Suppressor macrophage treated with lipopolysaccharide for 4 hours (primary cell): Measurements from ENCODE around the gene CAP1.

Source experiments
- DNase-seq: peaks from one replicate; pipeline ENCODE4 v3.0.0-alpha.2; 2020

CAP1 gene

DNA sequence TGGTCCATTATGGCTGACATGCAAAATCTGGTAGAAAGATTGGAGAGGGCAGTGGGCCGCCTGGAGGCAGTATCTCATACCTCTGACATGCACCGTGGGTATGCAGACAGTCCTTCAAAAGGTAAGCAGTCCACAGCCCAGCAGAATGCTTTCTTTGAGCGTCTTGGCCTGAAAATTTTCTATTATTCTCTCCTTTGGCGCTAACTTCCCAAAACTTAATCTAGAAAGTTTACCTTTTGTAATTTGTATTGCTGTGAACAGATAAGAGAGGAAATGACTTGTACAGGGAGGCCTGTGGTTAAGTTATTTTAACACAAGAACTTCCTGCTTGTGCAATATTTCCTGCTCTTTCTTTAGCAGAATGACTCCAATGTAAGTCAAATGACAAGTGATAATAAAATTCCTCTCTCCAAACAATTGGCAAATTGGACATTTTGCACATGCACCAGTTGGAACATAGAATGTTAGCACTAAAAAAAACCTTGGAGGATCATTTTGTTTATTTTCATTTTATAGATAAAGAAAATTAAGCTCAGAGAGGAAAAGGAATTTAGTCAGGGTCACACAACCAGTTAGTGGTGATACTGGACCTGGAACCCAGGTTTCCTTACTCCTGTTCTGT lies 18.9 kb downstream of the CAP1 start:
- DNase-seq = peak; percentile 75

GRCh38 chr1:40059960-40060750 lies 19.6 kb downstream of the CAP1 start:
- DNase-seq = peak; percentile 37

DNA sequence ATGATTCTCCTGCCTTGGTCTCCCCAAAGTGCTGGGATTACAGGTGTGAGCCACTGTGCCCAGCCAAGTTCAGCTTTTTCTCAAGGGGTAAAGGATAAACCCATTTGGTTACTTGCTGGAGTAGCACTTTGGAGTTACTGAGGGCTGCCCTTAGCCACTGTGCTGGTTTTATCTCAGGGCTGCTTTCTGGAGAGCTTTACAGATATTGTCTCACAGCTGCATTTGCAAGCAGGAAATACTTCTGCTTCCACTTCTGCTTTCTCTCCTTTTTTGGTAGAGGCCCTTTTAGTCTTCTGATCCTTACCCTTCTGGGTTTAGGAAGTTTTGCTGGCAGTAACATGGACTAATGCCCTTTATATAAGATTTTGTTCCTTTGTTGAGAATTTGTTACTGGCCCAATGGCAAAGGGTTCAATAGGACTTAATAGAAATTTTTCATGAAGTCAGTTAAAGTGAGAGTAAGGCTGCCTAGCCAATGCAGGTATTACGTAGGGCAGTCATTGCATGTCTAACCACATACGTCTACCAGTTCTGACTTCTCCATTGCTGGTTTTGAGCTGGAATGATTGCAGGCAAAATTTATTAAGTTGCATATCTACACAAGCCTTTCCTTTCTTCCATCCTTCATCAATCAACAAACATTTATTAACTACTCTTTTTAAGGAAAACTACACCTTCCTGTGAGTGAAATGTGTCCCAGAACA lies 24.4 kb downstream of the CAP1 start:
- DNase-seq = peak; percentile 72

- DNase-seq = no peak
These were observed 26.5 kb downstream of the CAP1 start for GRCh38 chr1:40067023-40067422.

- DNase-seq = peak; percentile 75
These were observed 27.3 kb downstream of the CAP1 start for GRCh38 chr1:40067851-40068250.

- no peak for DNase-seq
These were observed 31.6 kb downstream of the CAP1 start for GRCh38 chr1:40072142-40072541.

DNA sequence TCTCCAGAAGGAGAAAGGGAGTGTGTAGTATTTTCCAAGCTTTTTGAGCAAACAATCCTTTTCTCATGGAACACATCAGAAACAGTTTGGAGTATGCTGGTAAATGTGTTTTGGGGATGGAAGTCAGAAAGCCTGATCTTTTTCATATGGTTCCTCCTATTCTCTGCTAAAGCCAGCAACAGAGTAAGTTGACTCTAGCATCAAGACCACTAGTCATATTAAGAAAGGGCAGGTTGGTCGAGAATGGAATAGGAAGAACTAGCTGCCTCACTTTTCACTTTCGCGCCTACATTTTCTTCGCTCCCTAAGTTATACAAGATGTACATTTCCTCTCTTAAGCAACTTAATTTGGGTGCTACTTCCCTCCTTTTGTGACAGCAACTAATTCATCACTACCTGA lies 32.5 kb downstream of the CAP1 start:
- DNase-seq = no peak

DNA sequence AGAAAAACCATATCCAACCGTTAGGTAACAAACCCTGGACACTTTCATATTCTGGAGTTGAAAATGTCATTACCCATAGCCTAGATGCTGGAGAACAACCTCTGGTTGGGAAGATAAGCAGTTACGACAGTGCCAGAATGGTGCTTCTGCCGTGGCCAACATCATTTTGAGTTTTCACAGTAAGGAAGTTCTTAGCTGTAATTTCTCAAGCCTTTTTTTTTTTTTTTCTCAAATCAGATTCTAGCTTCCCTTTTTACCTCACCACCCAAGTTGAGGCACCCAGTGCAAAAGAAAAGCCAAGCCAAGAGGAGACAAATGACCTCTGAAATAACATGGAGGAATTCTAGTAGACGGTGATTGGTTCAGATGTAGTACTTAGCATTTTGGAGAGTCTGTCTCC lies 34.7 kb downstream of the CAP1 start:
- peak; percentile 40 for DNase-seq

- peak; percentile 89 for DNase-seq
These were observed 36.4 kb downstream of the CAP1 start for GRCh38 chr1:40076895-40077312.

GRCh38 chr1:40078512-40079333 lies 38.2 kb downstream of the CAP1 start:
- peak; percentile 80 for DNase-seq

- DNase-seq = peak; percentile 61
These were observed 39.4 kb downstream of the CAP1 start for GRCh38 chr1:40079774-40080400.

GRCh38 chr1:40081871-40082270 lies 41.3 kb downstream of the CAP1 start:
- no peak for DNase-seq

DNA sequence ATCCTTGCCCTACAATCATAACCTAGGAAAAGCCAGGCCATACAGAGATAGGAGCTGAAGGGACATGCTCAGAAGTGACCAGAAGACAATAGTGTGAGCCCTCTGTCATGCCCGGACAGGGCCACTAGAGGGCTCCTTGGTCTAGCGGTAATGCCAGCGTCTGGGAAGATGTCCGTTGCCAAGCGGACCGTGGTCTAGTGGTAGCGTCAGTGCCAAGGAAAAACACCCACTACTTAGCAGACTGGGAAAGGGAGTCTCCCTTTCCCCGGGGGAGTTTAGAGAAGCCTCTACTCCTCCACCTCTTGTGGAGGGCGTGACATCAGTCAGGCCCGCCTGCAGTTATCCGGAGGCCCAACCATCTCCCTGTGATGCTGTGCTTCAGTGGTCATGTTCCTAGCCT lies 44.2 kb downstream of the CAP1 start:
- DNase-seq = peak; percentile 64

DNA sequence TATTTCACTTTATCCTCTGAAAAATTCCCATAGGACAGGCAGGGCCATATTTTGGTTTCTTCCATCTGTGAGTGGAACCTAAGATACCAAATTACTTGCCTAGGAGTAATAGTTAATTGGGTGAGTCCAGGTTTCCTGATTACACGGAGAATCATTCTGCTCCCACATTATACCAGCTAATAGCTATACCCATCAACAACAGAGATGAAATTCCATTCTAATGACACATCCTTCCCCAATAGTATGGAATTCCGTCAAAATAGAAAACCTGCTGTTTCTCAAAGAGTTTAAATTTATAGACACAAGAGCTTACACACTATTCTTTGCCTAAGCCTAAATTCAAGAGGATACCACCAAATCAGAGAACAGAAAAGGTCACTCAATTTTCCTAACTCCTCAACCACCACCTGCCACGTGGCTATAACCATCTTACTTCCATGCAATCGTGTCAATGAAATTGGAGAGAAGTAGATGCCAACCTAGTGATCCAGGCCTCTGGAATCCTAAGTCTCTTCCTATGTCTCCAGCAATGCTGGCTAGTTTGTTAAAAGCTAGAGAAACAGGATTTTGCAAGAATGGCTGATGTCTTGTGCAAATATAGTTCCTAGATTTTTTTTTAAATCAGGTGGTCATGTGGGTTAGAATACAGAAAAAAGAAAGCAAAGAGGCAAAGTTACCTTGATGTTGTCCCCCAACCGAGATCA lies 50.3 kb downstream of the CAP1 start:
- DNase-seq = no peak

GRCh38 chr1:40092241-40092640 lies 51.7 kb downstream of the CAP1 start:
- DNase-seq = no peak

GRCh38 chr1:40092706-40093639 lies 52.4 kb downstream of the CAP1 start:
- DNase-seq = no peak

DNA sequence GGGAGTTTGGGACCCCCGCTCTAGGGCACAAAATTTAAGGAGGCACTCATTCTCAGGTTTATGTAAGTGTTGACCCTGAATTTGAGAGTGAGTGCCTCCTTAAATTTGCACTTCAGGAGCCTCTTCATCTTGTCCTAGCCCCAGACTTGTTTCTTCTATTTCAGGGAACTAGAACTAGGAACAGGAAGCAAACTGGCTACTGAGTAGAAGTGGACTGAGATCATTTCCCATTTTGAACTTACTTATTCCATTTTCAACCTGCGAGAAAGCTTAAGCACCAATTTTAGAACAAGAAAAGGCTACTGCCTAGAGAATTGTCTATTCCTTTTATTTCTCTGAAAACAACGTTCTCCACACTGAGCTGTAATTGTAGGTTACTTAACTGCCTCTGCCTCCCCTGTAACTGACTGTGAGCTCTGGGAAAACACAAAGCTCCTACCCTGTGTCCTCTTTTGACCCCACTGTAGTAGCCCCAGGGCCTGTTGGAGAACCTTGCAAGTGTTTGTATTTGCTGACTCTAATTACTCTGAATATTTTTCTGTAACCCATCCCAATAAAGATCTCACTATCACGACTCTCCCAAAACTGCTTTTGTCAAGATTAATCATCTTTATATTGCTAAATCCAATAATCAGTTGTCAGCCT lies 54.1 kb downstream of the CAP1 start:
- DNase-seq = peak; percentile 70

DNA sequence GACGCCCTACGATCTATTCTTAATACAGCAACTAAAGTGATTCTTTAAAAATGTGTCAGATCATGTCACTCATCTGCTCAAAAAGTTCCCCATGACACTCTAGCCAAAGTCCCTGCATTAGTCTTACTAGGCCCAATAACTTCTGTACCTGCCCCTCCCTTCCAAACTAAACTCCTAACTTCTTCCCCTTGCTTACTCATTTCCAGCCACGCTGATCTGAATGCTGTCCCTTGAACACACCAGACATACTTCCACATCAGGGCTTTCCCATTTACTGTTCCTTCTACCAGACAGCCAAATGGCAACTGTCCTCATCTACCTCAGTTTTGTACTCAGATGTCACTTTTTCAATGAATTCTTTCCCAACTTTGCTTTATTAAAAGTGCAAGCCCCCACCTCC lies 55.3 kb downstream of the CAP1 start:
- peak; percentile 68 for DNase-seq

DNA sequence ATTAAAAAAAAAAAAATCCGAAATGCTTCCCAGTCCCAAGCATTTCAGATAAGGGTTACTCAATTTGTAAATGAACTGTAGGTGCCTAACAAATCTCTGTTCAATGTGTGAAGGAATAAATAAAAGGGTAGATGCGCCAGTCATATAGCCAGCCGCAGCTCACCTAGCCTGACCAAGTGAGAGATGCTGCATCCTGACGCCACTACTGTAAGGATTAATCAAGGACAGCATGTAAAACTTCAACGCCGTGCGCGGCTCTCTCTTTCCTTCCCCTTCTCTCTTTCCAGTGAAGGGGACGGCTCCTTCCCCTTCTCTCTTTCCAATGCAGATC lies 56.1 kb downstream of the CAP1 start:
- DNase-seq = no peak
